ENCODE measurements around the gene TMPRSS4. TPM values are rescaled to one million over a fixed set of nuclear protein-coding genes. Genes with fewer than 3 reads are reported as not detected.

TMPRSS4 gene
- total RNA-seq, 1 donor from 2014 or later: 12.1 TPM

DNA sequence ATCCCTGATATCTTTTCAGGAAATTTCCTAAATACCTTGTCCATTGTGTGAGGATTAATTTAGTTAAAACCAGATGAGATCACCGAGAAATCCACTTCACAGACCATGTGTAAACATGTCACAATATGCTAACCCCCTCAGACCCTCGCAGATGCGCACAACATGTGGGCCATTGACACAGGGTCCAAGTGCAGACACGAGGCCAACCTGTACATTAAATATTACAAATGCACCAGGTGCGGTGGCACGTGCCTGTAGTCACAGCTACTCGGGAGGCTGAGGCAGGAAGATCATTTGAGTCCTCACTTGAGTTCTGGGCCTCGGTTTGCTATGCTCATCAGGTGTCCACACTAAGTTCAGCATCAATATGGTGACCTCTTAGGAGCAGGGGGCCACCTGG, 9.9 kb upstream of the TMPRSS4 start:
- Mint-ChIP-seq H3K27me3 (peaks cover 16% of the 10 kb centered on the region), H3K27ac (no peak overlapping the region), H3K36me3 (ENCODE audit: insufficient read depth) (no peaks in the 10 kb centered on the region), H3K4me3 (ENCODE audit: low read depth) (no peak overlapping the region), H3K4me1 (ENCODE audit: low read depth) (no peaks in the 10 kb centered on the region), H3K9me3 (ENCODE audit: low read depth) (no peaks in the 10 kb centered on the region)
- DNase-seq (ENCODE audit: low spot score, unreplicated experiment): no peak
- TF ChIP-seq, protein P1, sequence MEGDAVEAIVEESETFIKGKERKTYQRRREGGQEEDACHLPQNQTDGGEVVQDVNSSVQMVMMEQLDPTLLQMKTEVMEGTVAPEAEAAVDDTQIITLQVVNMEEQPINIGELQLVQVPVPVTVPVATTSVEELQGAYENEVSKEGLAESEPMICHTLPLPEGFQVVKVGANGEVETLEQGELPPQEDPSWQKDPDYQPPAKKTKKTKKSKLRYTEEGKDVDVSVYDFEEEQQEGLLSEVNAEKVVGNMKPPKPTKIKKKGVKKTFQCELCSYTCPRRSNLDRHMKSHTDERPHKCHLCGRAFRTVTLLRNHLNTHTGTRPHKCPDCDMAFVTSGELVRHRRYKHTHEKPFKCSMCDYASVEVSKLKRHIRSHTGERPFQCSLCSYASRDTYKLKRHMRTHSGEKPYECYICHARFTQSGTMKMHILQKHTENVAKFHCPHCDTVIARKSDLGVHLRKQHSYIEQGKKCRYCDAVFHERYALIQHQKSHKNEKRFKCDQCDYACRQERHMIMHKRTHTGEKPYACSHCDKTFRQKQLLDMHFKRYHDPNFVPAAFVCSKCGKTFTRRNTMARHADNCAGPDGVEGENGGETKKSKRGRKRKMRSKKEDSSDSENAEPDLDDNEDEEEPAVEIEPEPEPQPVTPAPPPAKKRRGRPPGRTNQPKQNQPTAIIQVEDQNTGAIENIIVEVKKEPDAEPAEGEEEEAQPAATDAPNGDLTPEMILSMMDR (IDR thresholded peaks at IDR 0.05; ENCODE audit: unreplicated experiment): no peak

DNA sequence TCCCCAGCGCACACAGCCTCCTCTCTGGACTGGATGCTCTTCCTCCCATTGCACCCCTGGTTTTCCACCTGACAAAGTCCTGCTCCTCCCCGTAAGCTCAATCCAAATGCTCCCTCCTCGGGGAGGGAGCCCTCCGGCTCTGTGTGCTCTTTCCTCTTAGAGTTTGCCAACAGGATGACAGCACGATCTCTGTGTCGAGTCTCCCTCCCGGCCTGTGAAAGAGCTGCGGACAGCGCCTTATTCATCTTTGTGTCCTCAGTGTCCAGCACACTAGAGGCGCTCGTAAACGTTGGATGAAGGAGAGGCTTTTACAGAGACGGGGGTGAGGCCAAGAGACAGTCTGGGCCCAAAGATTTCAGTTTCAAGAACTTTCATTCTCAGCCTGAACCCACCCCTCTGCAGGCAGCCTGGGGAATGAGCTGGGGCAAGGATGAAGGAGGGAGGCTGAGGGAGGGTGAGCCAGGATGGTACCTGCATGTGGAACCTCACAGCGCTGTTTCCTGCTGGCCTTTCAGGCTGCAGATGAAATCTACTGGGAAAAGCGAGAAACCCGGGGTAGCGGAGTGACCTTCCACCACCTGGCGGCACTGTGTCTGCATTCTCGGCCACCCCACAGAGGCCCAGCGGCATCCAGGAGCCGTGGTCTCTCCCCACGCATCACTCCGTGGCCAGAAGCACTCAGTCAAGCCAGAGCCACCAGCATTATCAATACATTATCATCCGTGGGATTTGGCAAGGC, 8.5 kb upstream of the TMPRSS4 start:
- no peaks in the 10 kb centered on the region for H3K9me3 Mint-ChIP-seq (ENCODE audit: low read depth)
- H3K27me3 Mint-ChIP-seq: peaks cover 13% of the 10 kb centered on the region
- H3K36me3 Mint-ChIP-seq (ENCODE audit: insufficient read depth): no peaks in the 10 kb centered on the region
- no peak overlapping the region for H3K4me3 Mint-ChIP-seq (ENCODE audit: low read depth)
- DNase-seq (ENCODE audit: low spot score, unreplicated experiment): no peak
- no peaks in the 10 kb centered on the region for H3K4me1 Mint-ChIP-seq (ENCODE audit: low read depth)
- TF ChIP-seq, protein P1 (IDR thresholded peaks at IDR 0.05; ENCODE audit: unreplicated experiment): peak; percentile 48
- no peak overlapping the region for H3K27ac Mint-ChIP-seq

DNA sequence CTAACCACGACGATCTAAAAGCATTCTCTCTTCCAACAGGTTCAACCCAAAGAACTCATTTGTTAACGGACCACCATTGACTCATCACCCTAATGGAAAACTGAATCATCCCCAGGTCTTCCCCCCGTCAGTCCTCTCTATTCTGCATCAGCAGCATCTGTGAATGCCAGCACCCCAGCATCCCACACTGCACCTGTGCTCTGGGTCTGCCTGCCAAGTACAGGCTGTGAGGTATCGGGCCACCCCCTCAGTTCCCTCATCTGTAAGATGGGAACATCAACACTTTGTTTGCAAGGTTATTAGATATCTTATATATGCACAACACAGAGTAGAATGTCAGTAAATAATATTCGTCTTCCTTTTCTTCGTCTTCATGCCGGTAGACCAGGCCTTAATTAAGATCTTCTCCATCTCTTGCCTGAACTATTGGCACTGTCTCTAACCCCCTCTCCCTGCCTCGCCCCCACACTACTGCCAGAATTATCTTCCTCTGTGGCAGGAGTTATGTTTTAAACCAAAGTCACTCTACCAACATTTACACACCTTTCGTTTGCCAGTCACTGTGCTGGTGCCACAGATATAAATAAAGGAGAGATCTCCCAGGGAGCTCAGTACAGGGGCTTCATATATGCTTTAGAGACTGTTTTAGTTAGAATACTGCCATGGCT, 7.8 kb upstream of the TMPRSS4 start:
- TF ChIP-seq, protein P1 (IDR thresholded peaks at IDR 0.05; ENCODE audit: unreplicated experiment): no peak
- no peak for DNase-seq (ENCODE audit: low spot score, unreplicated experiment)
- Mint-ChIP-seq H3K4me1 (ENCODE audit: low read depth) (no peaks in the 10 kb centered on the region), H3K27ac (peak overlapping the region; percentile 39), H3K9me3 (ENCODE audit: low read depth) (no peaks in the 10 kb centered on the region), H3K27me3 (peaks cover 12% of the 10 kb centered on the region), H3K4me3 (ENCODE audit: low read depth) (no peak overlapping the region), H3K36me3 (ENCODE audit: insufficient read depth) (no peaks in the 10 kb centered on the region)

DNA sequence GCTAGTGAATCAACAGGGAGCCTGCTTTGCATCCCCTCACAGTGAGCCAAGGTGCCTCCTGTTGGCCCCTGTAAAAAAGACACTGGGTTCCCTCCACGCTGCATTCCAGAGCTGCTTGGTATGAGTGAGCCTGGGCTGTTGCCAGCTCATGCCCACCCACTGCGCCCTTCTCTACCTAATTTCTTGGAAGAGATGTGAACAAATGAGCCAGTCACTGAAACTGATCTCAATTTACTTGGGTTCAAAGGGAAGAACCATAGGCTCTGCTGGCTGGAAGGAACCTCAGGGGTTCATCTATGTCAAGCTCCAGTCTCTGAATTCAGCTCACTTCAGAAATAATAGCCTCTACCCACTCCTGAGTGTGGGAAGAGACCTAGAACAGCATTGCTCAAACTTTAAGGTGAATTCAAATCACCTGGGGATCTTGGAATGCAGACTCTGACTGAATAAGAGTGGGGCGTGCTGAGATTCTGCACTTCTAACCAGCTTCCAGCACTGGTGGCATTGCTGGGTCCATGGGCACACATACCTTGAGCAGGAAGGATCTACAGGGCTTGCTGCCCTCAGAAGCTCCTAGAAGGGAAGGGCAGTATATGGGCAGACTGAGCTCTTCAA, 5.4 kb upstream of the TMPRSS4 start:
- DNase-seq (ENCODE audit: low spot score, unreplicated experiment): no peak
- H3K4me1 Mint-ChIP-seq (ENCODE audit: low read depth): peaks cover 4% of the 10 kb centered on the region
- H3K27ac Mint-ChIP-seq: peak overlapping the region; percentile 21
- no peaks in the 10 kb centered on the region for H3K36me3 Mint-ChIP-seq (ENCODE audit: insufficient read depth)
- TF ChIP-seq, protein P1 (IDR thresholded peaks at IDR 0.05; ENCODE audit: unreplicated experiment): no peak
- peaks cover 8% of the 10 kb centered on the region for H3K27me3 Mint-ChIP-seq
- H3K9me3 Mint-ChIP-seq (ENCODE audit: low read depth): peaks cover 3% of the 10 kb centered on the region
- H3K4me3 Mint-ChIP-seq (ENCODE audit: low read depth): no peak overlapping the region

DNA sequence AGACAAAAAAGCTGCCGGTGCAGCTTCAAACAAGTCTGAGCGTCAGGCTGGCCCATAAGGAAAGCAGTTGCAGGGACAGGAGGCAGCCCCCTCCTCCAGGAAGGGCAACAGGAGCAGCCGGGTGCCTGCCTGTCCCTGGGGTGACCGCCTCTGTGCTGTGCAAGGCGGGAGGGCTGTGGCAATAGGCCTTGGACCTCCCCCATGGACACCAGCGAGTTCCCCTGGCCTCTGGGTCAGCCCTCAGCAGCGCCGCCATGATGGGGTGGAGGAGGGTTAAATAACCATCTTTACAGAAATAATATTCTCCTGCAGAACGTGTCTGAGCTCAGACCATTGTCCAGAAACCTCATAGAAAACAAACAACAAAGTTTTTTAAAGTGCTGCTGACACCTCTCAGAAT, 3.3 kb upstream of the TMPRSS4 start:
- DNase-seq (ENCODE audit: low spot score, unreplicated experiment): no peak
- peaks cover 18% of the 10 kb centered on the region for H3K4me1 Mint-ChIP-seq (ENCODE audit: low read depth)
- TF ChIP-seq, protein P1 (IDR thresholded peaks at IDR 0.05; ENCODE audit: unreplicated experiment): no peak
- peaks cover 9% of the 10 kb centered on the region for H3K27me3 Mint-ChIP-seq
- H3K36me3 Mint-ChIP-seq (ENCODE audit: insufficient read depth): no peaks in the 10 kb centered on the region
- no peak overlapping the region for H3K4me3 Mint-ChIP-seq (ENCODE audit: low read depth)
- H3K9me3 Mint-ChIP-seq (ENCODE audit: low read depth): peaks cover 5% of the 10 kb centered on the region
- no peak overlapping the region for H3K27ac Mint-ChIP-seq

Data from progenitor cell of endocrine pancreas (in vitro differentiated cells).